Endodermal cell (in vitro differentiated cells): ENCODE data around the gene SPESP1. TPM values are rescaled to one million over a fixed set of nuclear protein-coding genes. Genes with fewer than 3 reads are reported as not detected.

Experiments
- DNase-seq: peaks from one replicate; pipeline ENCODE4 v3.0.0-alpha.2; 2017
- H3K27ac ChIP-seq: 2 replicates; pipeline ENCODE4 v1.5.1; 2013; ENCODE audit warnings: mild to moderate bottlenecking, low read depth, low read length, moderate library complexity
- H3K27me3 ChIP-seq: 2 replicates; pipeline ENCODE4 v1.6.1; 2013; ENCODE audit warnings: mild to moderate bottlenecking, low read length, moderate library complexity; ENCODE audit not compliant: insufficient read depth, control insufficient read depth, poor library complexity, severe bottlenecking
- H3K36me3 ChIP-seq: 2 replicates; pipeline ENCODE4 v1.7.0; 2013; ENCODE audit warnings: mild to moderate bottlenecking, low read length, moderate library complexity; ENCODE audit not compliant: control insufficient read depth, insufficient read depth
- H3K4me1 ChIP-seq: one replicate; pipeline ENCODE4 v1.7.0; 2013; ENCODE audit warnings: low read length; ENCODE audit not compliant: control insufficient read depth, insufficient read depth
- H3K4me3 ChIP-seq: 2 replicates; pipeline ENCODE4 v1.5.1; 2013; ENCODE audit warnings: mild to moderate bottlenecking, low read length, moderate library complexity
- H3K9ac ChIP-seq: 2 replicates; pipeline ENCODE4 v1.6.1; 2013; ENCODE audit warnings: mild to moderate bottlenecking, low read length, moderate library complexity; ENCODE audit not compliant: poor library complexity, severe bottlenecking; ENCODE audit errors: extremely low read depth
- H3K9me3 ChIP-seq: 2 replicates; pipeline ENCODE4 v1.6.1; 2013; ENCODE audit warnings: mild to moderate bottlenecking, low read length, moderate library complexity; ENCODE audit not compliant: control insufficient read depth
- H3K27ac Mint-ChIP-seq: 2 replicates; pipeline ENCODE4 v1.8.0; 2020; ENCODE audit warnings: mixed read lengths
- H3K27me3 Mint-ChIP-seq: 2 replicates; pipeline ENCODE4 v1.8.0; 2021; ENCODE audit warnings: mild to moderate bottlenecking, mixed read lengths; ENCODE audit not compliant: insufficient read depth
- H3K36me3 Mint-ChIP-seq: 2 replicates; pipeline ENCODE4 v1.8.0; 2020; ENCODE audit warnings: low read depth, mixed read lengths
- H3K4me1 Mint-ChIP-seq: 2 replicates; pipeline ENCODE4 v1.8.0; 2020; ENCODE audit warnings: mixed read lengths
- H3K4me3 Mint-ChIP-seq: 2 replicates; pipeline ENCODE4 v1.8.0; 2020; ENCODE audit warnings: mild to moderate bottlenecking, moderate library complexity, mixed read lengths
- H3K9me3 Mint-ChIP-seq: 2 replicates; pipeline ENCODE4 v1.8.0; 2020; ENCODE audit warnings: mild to moderate bottlenecking, mixed read lengths
- CTCF ChIP-seq: fragments of 200-600 bp; sonication (generic); conservative IDR thresholded peaks from 2 replicates; pipeline ENCODE4 v1.5.0; 2021; ENCODE audit warnings: antibody characterized with exemption, mild to moderate bottlenecking
- WGBS, 2 experiments: methylation state at CpG; one replicate each; pipeline versions ENCODE4 v1.1.5 to v1.1.7; 2013; ENCODE audit warnings: missing lambda C conversion rate in 2 of 2, mixed read lengths in 1 of 2; ENCODE audit not compliant: insufficient coverage in 1 of 2, insufficient read length in 1 of 2; 5-methylcytosine and 5-hydroxymethylcytosine counted together
- long read RNA-seq, 4 experiments: library from polyadenylated mRNA in 2 of 4; library from RNA in 1 of 4; library from capped mRNA in 1 of 4; stranded (forward) in 3 of 4; unstranded in 1 of 4; transcript quantifications; one replicate each; pipeline ENCODE4 v2.0.0, GENCODE V29; 2020 to 2021; ENCODE audit warnings: inconsistent platforms in 1 of 4
- polyA plus RNA-seq, 2 experiments: library from polyadenylated mRNA; stranded (reverse); fragments of 50-300 nt; gene quantifications; one replicate each; pipeline ENCODE4 v1.2.3, GENCODE V29; 2013
- total RNA-seq, 2 donors: library from RNA; stranded (reverse); fragmentation: NEBNext Ultra II Directional in 1 of 2; extraction: Animal tissue kit (Norgen Biotek cat#: 25700) in 1 of 2; gene quantifications; 2 replicates in 1 of 2; 3 replicates in 1 of 2; pipeline ENCODE4 v1.2.1, GENCODE V29; 2021

The SPESP1 gene
- not detected for total RNA-seq
- polyA plus RNA-seq (2013, experiment 1 of 2), result not detected
- polyA plus RNA-seq (2013, experiment 2 of 2), result not detected
- long read RNA-seq, experiment 1, result 0 reads
- long read RNA-seq, experiment 2, partial matches to known transcripts, result 0 of 6 reads
- long read RNA-seq, experiment 2, other reads (novel, unspliced or antisense), result 6 of 6 reads
- long read RNA-seq, experiment 3, result 0 reads
- long read RNA-seq, experiment 4, result 0 reads

GRCh38 chr15:68930268-68931022 is at the start of gene SPESP1:
TSS of gene SPESP1 (plus strand) at chr15:68930525. CDS start at chr15:68930654, 129 bp downstream.
- DNase-seq, result no peak
- Mint-ChIP-seq H3K36me3 (no peaks in the 10 kb centered on the region), H3K27ac (no peak within 1 kb of the TSS), H3K4me3 (no peak within 1 kb of the TSS), H3K27me3 (peaks cover 3% of the 10 kb centered on the region), H3K4me1 (no peaks in the 10 kb centered on the region), H3K9me3 (peaks cover 12% of the 10 kb centered on the region)
- H3K4me3 ChIP-seq, result no peak within 1 kb of the TSS
- TF ChIP-seq CTCF, result no peak
- no peak within 1 kb of the TSS for H3K9ac ChIP-seq
- H3K27ac ChIP-seq, result no peak within 1 kb of the TSS
- H3K9me3 ChIP-seq, result no peaks in the 10 kb centered on the region
- no peaks in the 10 kb centered on the region for H3K27me3 ChIP-seq
- H3K4me1 ChIP-seq, result no peaks in the 10 kb centered on the region
- H3K36me3 ChIP-seq, result no peaks in the 10 kb centered on the region
- 94 to 96% methylated on average over 40 to 72 of the region's 72 CpGs for WGBS, 2 experiments

- DNase-seq, result peak; percentile 65
- TF ChIP-seq CTCF, result no peak
- H3K9ac ChIP-seq, result no peak overlapping the region
- no peaks in the 10 kb centered on the region for H3K4me1 ChIP-seq
- H3K4me1 Mint-ChIP-seq, result no peaks in the 10 kb centered on the region
- no peak overlapping the region for H3K4me3 ChIP-seq
- no peaks in the 10 kb centered on the region for H3K27me3 Mint-ChIP-seq
- H3K4me3 Mint-ChIP-seq, result no peak overlapping the region
- no peaks in the 10 kb centered on the region for H3K36me3 Mint-ChIP-seq
- no peaks in the 10 kb centered on the region for H3K9me3 ChIP-seq
- H3K27ac ChIP-seq, result no peak overlapping the region
- H3K9me3 Mint-ChIP-seq, result no peaks in the 10 kb centered on the region
- H3K27me3 ChIP-seq, result no peaks in the 10 kb centered on the region
- H3K27ac Mint-ChIP-seq, result no peak overlapping the region
- WGBS, 2 experiments, result 89 to 100% methylated on average over 1 to 6 of the region's 6 CpGs
- H3K36me3 ChIP-seq, result no peaks in the 10 kb centered on the region
Measured at GRCh38 chr15:68885070-68885469, 45.3 kb upstream of the SPESP1 start.

- H3K27ac ChIP-seq, result no peak overlapping the region
- no peak overlapping the region for H3K4me3 ChIP-seq
- TF ChIP-seq CTCF, result no peak
- H3K27ac Mint-ChIP-seq, result no peak overlapping the region
- H3K9me3 Mint-ChIP-seq, result no peaks in the 10 kb centered on the region
- H3K9ac ChIP-seq, result no peak overlapping the region
- DNase-seq, result no peak
- H3K36me3 Mint-ChIP-seq, result no peaks in the 10 kb centered on the region
- H3K9me3 ChIP-seq, result no peaks in the 10 kb centered on the region
- peaks cover 2% of the 10 kb centered on the region for H3K27me3 Mint-ChIP-seq
- 97% methylated on average over 3 of the region's 3 CpGs; no CpG with 5 or more reads in 1 of the 2 experiments for WGBS, 2 experiments
- H3K4me1 ChIP-seq, result no peaks in the 10 kb centered on the region
- H3K4me3 Mint-ChIP-seq, result no peak overlapping the region
- no peaks in the 10 kb centered on the region for H3K27me3 ChIP-seq
- no peaks in the 10 kb centered on the region for H3K36me3 ChIP-seq
- H3K4me1 Mint-ChIP-seq, result no peaks in the 10 kb centered on the region
Measured at GRCh38 chr15:68887120-68887519, 43.2 kb upstream of the SPESP1 start.
